SU-DHL-6 (cell line): ENCODE results near the gene COL1A2.

Source experiments
- H2AFZ ChIP-seq: fragments of 200-600 bp; sonication (generic); 2 replicates; pipeline ENCODE4 v1.6.1; 2014; ENCODE audit warnings: low read depth, mild to moderate bottlenecking, moderate library complexity, mixed read lengths, antibody characterized with exemption, low read length; ENCODE audit not compliant: severe bottlenecking
- H3F3A ChIP-seq: fragments of 200-600 bp; shearing (Covaris generic); 2 replicates; pipeline ENCODE4 v1.6.0; 2016; ENCODE audit warnings: antibody characterized with exemption, mild to moderate bottlenecking; ENCODE audit not compliant: insufficient read depth
- H3K27ac ChIP-seq: fragments of 200-600 bp; sonication (generic); 2 replicates; pipeline ENCODE4 v1.5.1; 2016; ENCODE audit warnings: low read depth, mild to moderate bottlenecking, low read length, moderate library complexity, mixed read lengths
- H3K27me3 ChIP-seq: fragments of 200-600 bp; sonication (generic), shearing (Covaris generic); 2 replicates; pipeline ENCODE4 v1.6.0; 2014; ENCODE audit warnings: mild to moderate bottlenecking, low read length
- H3K36me3 ChIP-seq: fragments of 200-600 bp; sonication (generic); 2 replicates; pipeline ENCODE4 v1.6.1; 2014; ENCODE audit warnings: mild to moderate bottlenecking, low read length, mixed read lengths
- H3K4me2 ChIP-seq: fragments of 300-600, 200-600 bp; shearing (Covaris generic), sonication (generic); 2 replicates; pipeline ENCODE4 v1.6.0; 2014; ENCODE audit warnings: low read length, low read depth, mild to moderate bottlenecking; ENCODE audit not compliant: poor library complexity, severe bottlenecking
- H3K4me3 ChIP-seq: fragments of 200-600 bp; sonication (generic); 2 replicates; pipeline ENCODE4 v1.5.1; 2014; ENCODE audit warnings: antibody characterized with exemption, low read length, mild to moderate bottlenecking, mixed read lengths; ENCODE audit not compliant: insufficient read depth, poor library complexity, severe bottlenecking
- H3K79me2 ChIP-seq: fragments of 200-600 bp; sonication (generic); 2 replicates; pipeline ENCODE4 v1.6.1; 2014; ENCODE audit warnings: mild to moderate bottlenecking, low read length, moderate library complexity; ENCODE audit not compliant: insufficient read depth
- H3K9ac ChIP-seq: fragments of 200-600 bp; sonication (generic); 2 replicates; pipeline ENCODE4 v1.7.0; 2014; ENCODE audit warnings: mild to moderate bottlenecking, low read length
- H3K9me2 ChIP-seq: fragments of 200-600 bp; sonication (generic); replicated peaks from 2 replicates; pipeline ENCODE4 v1.6.1; 2014; ENCODE audit warnings: low read length; ENCODE audit not compliant: insufficient read depth
- H3K9me3 ChIP-seq: fragments of 200-600 bp; sonication (generic); 2 replicates; pipeline ENCODE4 v1.6.1; 2014; ENCODE audit warnings: low read length, mixed read lengths; ENCODE audit not compliant: insufficient read depth
- H4K20me1 ChIP-seq: fragments of 200-600 bp; sonication (generic); 2 replicates; pipeline ENCODE4 v1.6.1; 2014; ENCODE audit warnings: low read depth, mild to moderate bottlenecking, antibody characterized with exemption, low read length, moderate library complexity, mixed read lengths
- CTCF ChIP-seq: fragments of 200-600 bp; sonication (generic); IDR thresholded peaks from one replicate; pipeline ENCODE4 v1.5.1; 2017; ENCODE audit warnings: antibody characterized with exemption, mild to moderate bottlenecking, low read length, moderate library complexity; ENCODE audit not compliant: insufficient read depth, poor library complexity, severe bottlenecking
- EZH2phosphoT487 ChIP-seq: fragments of 200-600 bp; sonication (generic), shearing (Covaris generic); conservative IDR thresholded peaks from 2 replicates; pipeline ENCODE4 v1.6.1; 2018; ENCODE audit warnings: mild to moderate bottlenecking, antibody characterized with exemption, low read length, moderate library complexity, mixed read lengths

The COL1A2 gene

DNA sequence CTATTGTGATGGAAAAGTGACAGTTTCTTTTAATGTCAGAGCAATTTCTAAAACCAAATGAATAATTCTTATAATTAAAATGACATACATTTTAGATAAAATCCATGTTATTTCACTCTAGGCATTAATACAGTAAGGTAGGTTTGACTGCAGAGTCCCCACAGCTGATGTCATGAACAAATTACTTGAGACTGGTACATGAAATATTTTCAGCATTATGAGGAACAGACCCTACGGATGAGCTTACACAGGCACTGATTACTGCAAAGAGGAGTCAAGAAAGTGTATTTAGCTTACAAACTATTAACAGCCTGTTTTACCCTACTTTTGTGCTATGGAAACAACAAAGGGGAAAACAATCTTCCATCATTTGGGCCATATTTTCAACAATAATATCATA, 8.9 kb downstream of the COL1A2 start:
- TF ChIP-seq CTCF (no peak), EZH2phosphoT487 (no peak)
- H3F3A ChIP-seq: no peaks in the 10 kb centered on the region
- H3K9ac ChIP-seq: no peak overlapping the region
- no peaks in the 10 kb centered on the region for H3K9me3 ChIP-seq
- no peak overlapping the region for H3K4me3 ChIP-seq
- H3K36me3 ChIP-seq: no peaks in the 10 kb centered on the region
- H3K4me2 ChIP-seq: no peak overlapping the region
- no peaks in the 10 kb centered on the region for H3K27me3 ChIP-seq
- H2AFZ ChIP-seq: no peak overlapping the region
- H3K27ac ChIP-seq: no peak overlapping the region
- no peaks in the 10 kb centered on the region for H3K9me2 ChIP-seq
- no peaks in the 10 kb centered on the region; the same call in 1 of the 2 replicates for H4K20me1 ChIP-seq
- no peaks in the 10 kb centered on the region for H3K79me2 ChIP-seq

DNA sequence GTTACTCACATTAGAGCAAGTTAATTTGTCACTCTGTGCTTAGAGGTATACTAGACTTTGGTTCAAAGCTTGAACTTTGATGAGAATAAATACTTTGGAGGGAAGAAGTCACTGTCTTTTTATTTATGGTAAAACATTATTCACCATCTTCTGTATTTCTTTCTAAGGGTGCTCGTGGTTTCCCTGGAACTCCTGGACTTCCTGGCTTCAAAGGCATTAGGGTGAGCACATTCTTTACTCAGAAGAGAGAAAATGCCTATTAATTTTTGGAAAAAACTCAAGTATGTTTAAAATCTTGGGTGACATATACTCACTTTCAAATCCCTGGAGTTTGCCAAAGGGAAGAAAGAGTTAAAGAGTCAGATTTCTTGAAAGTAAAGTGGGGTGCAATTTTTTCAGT, 10.8 kb downstream of the COL1A2 start:
- no peaks in the 10 kb centered on the region for H3F3A ChIP-seq
- H3K27me3 ChIP-seq: no peaks in the 10 kb centered on the region
- no peak overlapping the region for H3K4me2 ChIP-seq
- no peak overlapping the region for H2AFZ ChIP-seq
- no peaks in the 10 kb centered on the region; the same call in 1 of the 2 replicates for H4K20me1 ChIP-seq
- H3K36me3 ChIP-seq: no peaks in the 10 kb centered on the region
- no peaks in the 10 kb centered on the region for H3K79me2 ChIP-seq
- H3K9me3 ChIP-seq: no peaks in the 10 kb centered on the region
- H3K9ac ChIP-seq: no peak overlapping the region
- no peak for TF ChIP-seq CTCF
- no peak for TF ChIP-seq EZH2phosphoT487
- no peak overlapping the region for H3K4me3 ChIP-seq
- H3K27ac ChIP-seq: no peak overlapping the region
- no peaks in the 10 kb centered on the region for H3K9me2 ChIP-seq

GRCh38 chr7:94406696-94407095, 12.0 kb downstream of the COL1A2 start:
- TF ChIP-seq CTCF: no peak
- no peak for TF ChIP-seq EZH2phosphoT487
- Histone ChIP-seq H3K9me3 (no peaks in the 10 kb centered on the region), H3K9ac (no peak overlapping the region), H3K4me2 (no peak overlapping the region), H3K27ac (no peak overlapping the region), H3K79me2 (no peaks in the 10 kb centered on the region), H3F3A (no peaks in the 10 kb centered on the region), H3K9me2 (no peaks in the 10 kb centered on the region), H3K4me3 (no peak overlapping the region), H3K27me3 (no peaks in the 10 kb centered on the region), H3K36me3 (no peaks in the 10 kb centered on the region), H2AFZ (no peak overlapping the region), H4K20me1 (no peaks in the 10 kb centered on the region)
